Smooth muscle cell (in vitro differentiated cells): Measurements from ENCODE around the gene TMPRSS3. TPM values are rescaled to one million over a fixed set of nuclear protein-coding genes. Genes with fewer than 3 reads are reported as not detected.

ENCODE experiments used
- DNase-seq: peaks from one replicate; lab custom pipeline; 2025; ENCODE audit not compliant: unreplicated experiment; lab: John Stamatoyannopoulos, UW
- H2AFZ ChIP-seq: fragments of 200-600 bp; sonication (generic); 2 replicates; pipeline ENCODE4 v1.6.0; 2016; ENCODE audit warnings: antibody characterized with exemption, low read depth, mild to moderate bottlenecking
- H3F3A ChIP-seq: fragments of 200-600 bp; sonication (generic); 2 replicates; pipeline ENCODE4 v1.6.0; 2017; ENCODE audit warnings: antibody characterized with exemption, low read depth
- H3K27ac ChIP-seq: fragments of 200-600 bp; sonication (generic); 2 replicates; pipeline ENCODE4 v1.5.1; 2016; ENCODE audit warnings: low read depth, mild to moderate bottlenecking
- H3K27me3 ChIP-seq: fragments of 200-600 bp; sonication (generic); 2 replicates; pipeline ENCODE4 v1.6.1; 2016; ENCODE audit warnings: low read depth, mild to moderate bottlenecking
- H3K36me3 ChIP-seq: fragments of 200-600 bp; sonication (generic); 2 replicates; pipeline ENCODE4 v1.5.1; 2016; ENCODE audit warnings: low read depth
- H3K4me1 ChIP-seq: fragments of 200-600 bp; sonication (generic); 2 replicates; pipeline ENCODE4 v1.5.1; 2016; ENCODE audit warnings: low read depth
- H3K4me2 ChIP-seq: fragments of 200-600 bp; sonication (generic); 2 replicates; pipeline ENCODE4 v1.6.0; 2016; ENCODE audit warnings: mild to moderate bottlenecking
- H3K4me3 ChIP-seq: fragments of 200-600 bp; sonication (generic); 2 replicates; pipeline ENCODE4 v1.5.1; 2016; ENCODE audit warnings: mild to moderate bottlenecking
- H3K79me2 ChIP-seq: fragments of 200-600 bp; sonication (generic); 2 replicates; pipeline ENCODE4 v1.6.0; 2016; ENCODE audit warnings: low read depth, mild to moderate bottlenecking
- H3K9ac ChIP-seq: fragments of 200-600 bp; sonication (generic); 2 replicates; pipeline ENCODE4 v1.6.0; 2016; ENCODE audit warnings: low read depth
- H3K9me3 ChIP-seq: fragments of 200-600 bp; sonication (generic); replicated peaks from 2 replicates; pipeline ENCODE4 v1.5.1; 2016; ENCODE audit warnings: low read depth
- H4K20me1 ChIP-seq: fragments of 200-600 bp; sonication (generic); 2 replicates; pipeline ENCODE4 v1.6.0; 2016; ENCODE audit warnings: low read depth
- CTCF ChIP-seq: fragments of 200-600 bp; sonication (generic); IDR thresholded peaks from 2 replicates; pipeline ENCODE4 v1.5.1; 2017; ENCODE audit warnings: borderline replicate concordance, mild to moderate bottlenecking, antibody characterized with exemption; ENCODE audit not compliant: insufficient read depth, poor library complexity, severe bottlenecking
- whole genome bisulfite sequencing: methylation state at CpG from one replicate; pipeline ENCODE4 v1.1.7; 2016; ENCODE audit warnings: low lambda C conversion rate; 5-methylcytosine and 5-hydroxymethylcytosine counted together
- polyA plus RNA-seq: library from polyadenylated mRNA; unstranded; fragments of >200 nt; fragmentation: Nextera tagmentation; extraction: Ambion mirVana; gene quantifications from 2 replicates; pipeline ENCODE4 v1.2.1, GENCODE V29; 2016
- total RNA-seq: library from RNA; depleted of rRNA; stranded (reverse); fragments of >200 nt; gene quantifications from 2 replicates; pipeline ENCODE4 v1.2.3, GENCODE V29; 2014

TMPRSS3 gene
- total and polyA plus RNA-seq, 2 experiments from 2014 or later = not detected

GRCh38 chr21:42393443-42393950 lies 2.4 kb downstream of the TMPRSS3 start:
- Histone ChIP-seq H3F3A (no peaks in the 10 kb centered on the region), H3K36me3 (no peaks in the 10 kb centered on the region), H3K9ac (no peak overlapping the region), H3K9me3 (no peaks in the 10 kb centered on the region), H3K27me3 (no peaks in the 10 kb centered on the region), H4K20me1 (no peaks in the 10 kb centered on the region), H2AFZ (no peak overlapping the region), H3K4me3 (no peak overlapping the region), H3K4me2 (no peak overlapping the region), H3K27ac (no peak overlapping the region), H3K79me2 (no peaks in the 10 kb centered on the region), H3K4me1 (no peaks in the 10 kb centered on the region)
- TF ChIP-seq CTCF = no peak
- DNase-seq = no peak
- WGBS = 88% methylated on average over 8 of the region's 8 CpGs

GRCh38 chr21:42392731-42393442 lies 3.0 kb downstream of the TMPRSS3 start:
- 91% methylated on average over 17 of the region's 17 CpGs for WGBS
- no peak overlapping the region for H3K4me3 ChIP-seq
- DNase-seq = no peak
- no peak overlapping the region for H2AFZ ChIP-seq
- H3K79me2 ChIP-seq = no peaks in the 10 kb centered on the region
- H3K9ac ChIP-seq = no peak overlapping the region
- H3K27ac ChIP-seq = no peak overlapping the region
- H3K9me3 ChIP-seq = no peaks in the 10 kb centered on the region
- no peaks in the 10 kb centered on the region for H3K27me3 ChIP-seq
- no peak overlapping the region for H3K4me2 ChIP-seq
- no peaks in the 10 kb centered on the region for H3K4me1 ChIP-seq
- no peaks in the 10 kb centered on the region for H4K20me1 ChIP-seq
- TF ChIP-seq CTCF = no peak
- no peaks in the 10 kb centered on the region for H3K36me3 ChIP-seq
- no peaks in the 10 kb centered on the region for H3F3A ChIP-seq

- WGBS = 81% methylated on average over 5 of the region's 5 CpGs
- no peaks in the 10 kb centered on the region for H3K4me1 ChIP-seq
- H3K79me2 ChIP-seq = no peaks in the 10 kb centered on the region
- H3K27me3 ChIP-seq = no peaks in the 10 kb centered on the region
- no peak overlapping the region for H2AFZ ChIP-seq
- DNase-seq = no peak
- no peak overlapping the region for H3K27ac ChIP-seq
- no peak for TF ChIP-seq CTCF
- H3K4me3 ChIP-seq = no peak overlapping the region
- H3K4me2 ChIP-seq = no peak overlapping the region
- H3F3A ChIP-seq = no peaks in the 10 kb centered on the region
- H3K9me3 ChIP-seq = no peaks in the 10 kb centered on the region
- H4K20me1 ChIP-seq = no peaks in the 10 kb centered on the region
- no peak overlapping the region for H3K9ac ChIP-seq
- no peaks in the 10 kb centered on the region for H3K36me3 ChIP-seq
These were observed 4.6 kb downstream of the TMPRSS3 start for GRCh38 chr21:42391297-42391696.

DNA sequence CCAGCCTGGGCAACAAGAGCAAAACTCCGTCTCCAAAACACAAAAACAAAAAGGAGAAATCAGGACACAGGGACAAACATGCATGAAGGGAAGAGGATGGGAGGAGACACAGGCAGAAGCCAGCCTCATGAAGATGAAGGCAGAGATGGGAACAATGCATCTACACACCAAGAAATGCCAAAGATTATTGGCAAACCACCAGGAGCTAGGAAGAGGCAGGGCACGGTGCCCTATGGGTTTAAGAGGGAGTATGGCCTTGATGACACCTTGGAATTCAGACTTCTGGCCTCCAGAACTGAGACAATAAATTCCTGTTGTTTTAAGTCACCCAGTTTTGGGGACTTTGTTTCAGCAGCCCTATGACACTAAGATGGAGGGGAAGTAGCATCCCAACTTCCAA lies 5.2 kb downstream of the TMPRSS3 start:
- Histone ChIP-seq H3K27ac (no peak overlapping the region), H3K9ac (no peak overlapping the region), H3K9me3 (no peaks in the 10 kb centered on the region), H3K4me1 (no peaks in the 10 kb centered on the region), H3F3A (no peaks in the 10 kb centered on the region), H3K4me2 (no peak overlapping the region), H3K79me2 (no peaks in the 10 kb centered on the region), H3K4me3 (no peak overlapping the region), H4K20me1 (no peaks in the 10 kb centered on the region), H3K27me3 (no peaks in the 10 kb centered on the region), H3K36me3 (no peaks in the 10 kb centered on the region), H2AFZ (no peak overlapping the region)
- TF ChIP-seq CTCF = no peak
- WGBS = 84% methylated on average over 2 of the region's 2 CpGs
- DNase-seq = no peak
